Thoracic aorta (tissue), 2 donors: ENCODE results near the gene PRPSAP1. TPM values are rescaled to one million over a fixed set of nuclear protein-coding genes. Genes with fewer than 3 reads are reported as not detected.
A peak's percentile ranks its signal among the peaks of the same experiment; 100 is the strongest.

ENCODE experiments used
- ATAC-seq: fragments of 150-250 bp; one replicate; pipeline ENCODE4 v1.8.0; 2017; ENCODE audit warnings: low read depth; ENCODE audit not compliant: insufficient number of reproducible peaks, low FRiP score
- DNase-seq: peaks from one replicate; pipeline ENCODE4 v3.0.0-alpha.2; 2020; ENCODE audit warnings: low spot score
- H3K27ac ChIP-seq, 2 donors: fragments of 200-600 bp; sonication (generic); 1 replicate in 1 of 2; 2 replicates in 1 of 2; pipeline ENCODE4 v1.5.1; 2016; ENCODE audit warnings: mild to moderate bottlenecking in 2 of 2, moderate library complexity in 2 of 2
- H3K27me3 ChIP-seq: fragments of 200-600 bp; sonication (generic); replicated peaks from 2 replicates; pipeline ENCODE4 v1.6.0; 2016; ENCODE audit warnings: mild to moderate bottlenecking; ENCODE audit not compliant: insufficient read depth
- H3K36me3 ChIP-seq: fragments of 200-600 bp; sonication (generic); one replicate; pipeline ENCODE4 v1.5.1; 2016
- H3K4me1 ChIP-seq, 2 donors: fragments of 200-600 bp; sonication (generic); 1 replicate in 1 of 2; 2 replicates in 1 of 2; pipeline versions ENCODE4 v1.5.1 to v1.6.0; 2016; ENCODE audit warnings: low read depth in 2 of 2, mild to moderate bottlenecking in 1 of 2; ENCODE audit not compliant: control insufficient read depth in 1 of 2
- H3K4me3 ChIP-seq: fragments of 200-600 bp; sonication (generic); 2 replicates; pipeline ENCODE4 v1.5.1; 2016; ENCODE audit warnings: mild to moderate bottlenecking
- H3K9me3 ChIP-seq: fragments of 200-600 bp; sonication (generic); 2 replicates; pipeline ENCODE4 v1.5.1; 2016
- CTCF ChIP-seq: fragments of 200-600 bp; sonication (generic); IDR thresholded peaks from one replicate; pipeline ENCODE4 v1.5.1; 2019; ENCODE audit warnings: antibody characterized with exemption
- total RNA-seq, 2 donors: library from RNA; depleted of rRNA; stranded (reverse); fragments of >200 nt; gene quantifications; one replicate each; pipeline versions ENCODE4 v1.1.0 to v1.2.3, GENCODE V29; 2016

PRPSAP1 gene
- 10 to 100 TPM; 57.8 to 83.9 TPM for total RNA-seq

- DNase-seq (peak; percentile 38), ATAC-seq (peak; percentile 80)
- H3K9me3 ChIP-seq, result no peaks in the 10 kb centered on the region
- no peaks in the 10 kb centered on the region for H3K36me3 ChIP-seq
- TF ChIP-seq CTCF, result peak; percentile 55
- no peaks in the 10 kb centered on the region for H3K27me3 ChIP-seq
- H3K4me1 ChIP-seq, result peaks cover 11 to 16% of the 10 kb centered on the region in 2 donors
- peak within 1 kb of the TSS; percentile 95 for H3K4me3 ChIP-seq
- peak within 1 kb of the TSS; percentile 64 to 90 for H3K27ac ChIP-seq
Observed at GRCh38 chr17:76353599-76354316, at the start of gene PRPSAP1. PRPSAP1 (minus strand) TSS chr17:76353916; CDS start chr17:76353703, 213 bp downstream.

- H3K36me3 ChIP-seq, result peaks cover 38% of the 10 kb centered on the region
- no peak overlapping the region for H3K4me3 ChIP-seq
- H3K27ac ChIP-seq, result no peak overlapping the region
- TF ChIP-seq CTCF, result no peak
- H3K4me1 ChIP-seq, result peaks cover 3 to 17% of the 10 kb centered on the region in 2 donors
- no peaks in the 10 kb centered on the region for H3K9me3 ChIP-seq
- ATAC-seq (no peak), DNase-seq (no peak)
- H3K27me3 ChIP-seq, result no peaks in the 10 kb centered on the region
Observed at GRCh38 chr17:76402711-76403110, 49.0 kb upstream of the PRPSAP1 start.

- ATAC-seq, result no peak
- Histone ChIP-seq H3K4me1 (no peaks in the 10 kb centered on the region), H3K27me3 (no peaks in the 10 kb centered on the region), H3K4me3 (no peak overlapping the region), H3K9me3 (no peaks in the 10 kb centered on the region), H3K36me3 (peaks cover 55% of the 10 kb centered on the region), H3K27ac (no peak overlapping the region)
- DNase-seq, result no peak
- no peak for TF ChIP-seq CTCF
Observed at GRCh38 chr17:76399175-76400172, 45.8 kb upstream of the PRPSAP1 start.

GRCh38 chr17:76398523-76399174, 44.9 kb upstream of the PRPSAP1 start:
- H3K27me3 ChIP-seq, result no peaks in the 10 kb centered on the region
- H3K4me1 ChIP-seq, result no peaks in the 10 kb centered on the region
- no peaks in the 10 kb centered on the region for H3K9me3 ChIP-seq
- H3K27ac ChIP-seq, result no peak overlapping the region
- TF ChIP-seq CTCF, result no peak
- H3K4me3 ChIP-seq, result no peak overlapping the region
- H3K36me3 ChIP-seq, result peaks cover 48% of the 10 kb centered on the region
- no peak for DNase-seq
- ATAC-seq, result no peak
